HEK293T (cell line): ENCODE results near the gene FOXO3.
"Not testable (repeated sequence)": the region's sequence is repeated elsewhere in the genome, so short reads cannot be mapped to it uniquely, and the experiment has no call there.

Source experiments
- CTCF ChIA-PET: fragments of 350-600 bp; formaldehyde crosslinking; extraction: SDS; loops from one replicate; lab custom pipeline; 2021; ENCODE audit warnings: antibody characterized with exemption, inconsistent platforms; lab: Yijun Ruan, JAX
- POLR2A ChIA-PET: fragments of 350-600 bp; formaldehyde crosslinking; extraction: SDS; loops from one replicate; lab custom pipeline; 2020; ENCODE audit warnings: antibody characterized with exemption, inconsistent platforms; lab: Yijun Ruan, JAX
- DNase-seq: peaks from one replicate; pipeline ENCODE4 v3.0.0; 2012; ENCODE audit warnings: mixed read lengths; ENCODE audit errors: extremely low spot score
- ARNT ChIP-seq: fragments of 450-650 bp; IDR thresholded peaks from 2 replicates; pipeline ENCODE4 v1.6.1; 2017; ENCODE audit warnings: mild to moderate bottlenecking
- BHLHE40 ChIP-seq: fragments of 450-650 bp; IDR thresholded peaks from 2 replicates; pipeline ENCODE4 v1.6.1; 2016; ENCODE audit warnings: mild to moderate bottlenecking, moderate library complexity, borderline replicate concordance
- CTBP1 ChIP-seq: fragments of 450-650 bp; IDR thresholded peaks from 2 replicates; pipeline ENCODE4 v1.6.1; 2016; ENCODE audit warnings: borderline replicate concordance
- ELF4 ChIP-seq: fragments of 450-650 bp; IDR thresholded peaks from 2 replicates; pipeline ENCODE4 v1.6.1; 2017; ENCODE audit warnings: antibody characterized with exemption
- FOXA1 ChIP-seq: fragments of 450-650 bp; IDR thresholded peaks from 2 replicates; pipeline ENCODE4 v1.6.1; 2016; ENCODE audit warnings: mild to moderate bottlenecking
- FOXK2 ChIP-seq: fragments of 450-650 bp; IDR thresholded peaks from 2 replicates; pipeline ENCODE4 v1.6.1; 2016; ENCODE audit warnings: mild to moderate bottlenecking
- FOXM1 ChIP-seq: fragments of 450-650 bp; IDR thresholded peaks from 2 replicates; pipeline ENCODE4 v1.6.1; 2017; ENCODE audit warnings: mild to moderate bottlenecking, borderline replicate concordance
- HDGF ChIP-seq: fragments of 450-650 bp; IDR thresholded peaks from 2 replicates; pipeline ENCODE4 v1.6.1; 2017; ENCODE audit warnings: antibody characterized with exemption, borderline replicate concordance
- L3MBTL2 ChIP-seq: fragments of 450-650 bp; conservative IDR thresholded peaks from 2 replicates; pipeline ENCODE4 v1.6.1; 2016; ENCODE audit warnings: mild to moderate bottlenecking
- LEF1 ChIP-seq: fragments of 450-650 bp; IDR thresholded peaks from 2 replicates; pipeline ENCODE4 v1.6.1; 2017; ENCODE audit warnings: mild to moderate bottlenecking, borderline replicate concordance
- NFRKB ChIP-seq: fragments of 450-650 bp; IDR thresholded peaks from 2 replicates; pipeline ENCODE4 v1.6.1; 2016; ENCODE audit warnings: mild to moderate bottlenecking, moderate library complexity
- SP1 ChIP-seq: fragments of 450-650 bp; IDR thresholded peaks from 2 replicates; pipeline ENCODE4 v1.6.1; 2017
- SUZ12 ChIP-seq: fragments of 450-650 bp; IDR thresholded peaks from 2 replicates; pipeline ENCODE4 v1.6.1; 2016; ENCODE audit warnings: mild to moderate bottlenecking
- TARDBP ChIP-seq: fragments of 450-650 bp; IDR thresholded peaks from 2 replicates; pipeline ENCODE4 v1.6.1; 2016
- ZNF384 ChIP-seq: fragments of 450-650 bp; IDR thresholded peaks from 2 replicates; pipeline ENCODE4 v1.6.1; 2016
- TF ChIP-seq, protein P1 (sequence below): fragments of 450-650 bp; IDR thresholded peaks from 2 replicates; pipeline ENCODE4 v1.6.1; 2016

FOXO3 gene

DNA sequence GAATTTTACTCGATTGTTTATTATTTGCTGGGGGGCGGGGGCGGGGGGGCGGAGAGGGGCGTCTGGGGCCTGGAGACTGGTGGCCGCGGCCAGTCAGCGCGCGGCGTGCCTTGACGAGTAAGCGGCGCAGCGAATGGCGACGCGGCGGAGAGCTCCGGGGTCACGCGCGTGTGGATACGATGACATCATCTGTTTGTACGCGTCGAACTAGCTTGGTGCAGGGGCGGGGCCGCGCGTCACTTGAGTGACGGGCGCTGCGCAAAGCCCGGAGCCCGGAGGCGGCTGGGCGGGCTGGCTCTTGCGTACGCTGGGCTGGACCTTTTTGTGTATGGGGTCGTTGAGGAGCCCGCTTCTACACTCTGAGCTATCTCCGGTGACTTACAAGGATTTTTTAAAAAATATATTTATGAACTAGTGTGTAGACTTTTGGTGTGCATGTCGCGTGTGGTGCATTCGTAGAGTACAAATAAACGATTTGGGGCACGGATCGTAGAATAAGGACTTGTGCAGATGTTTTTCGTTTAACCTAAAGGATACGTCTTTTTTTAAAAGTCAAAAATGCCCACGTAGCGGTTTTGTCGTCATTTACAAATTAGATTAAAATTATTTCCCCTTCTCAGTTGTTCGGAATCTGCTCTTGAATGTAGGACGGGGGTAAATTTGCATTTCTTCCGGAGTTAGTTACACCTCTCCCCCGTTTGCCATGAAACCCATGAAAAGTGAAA is 2.2 kb upstream of the FOXO3 start:
- DNase-seq = peak; percentile 83
- CTCF ChIA-PET = interaction anchor here (0.7 to 0.8 kb wide), 2 partner anchors 113 to 278 kb away, joined by 3 to 4 read pairs; no protein-coding TSS in a partner anchor
- TF ChIP-seq CTBP1 (peak; percentile 50; the same call in 1 of the 2 replicates), L3MBTL2 (peak; percentile 8; the same call in 1 of the 2 replicates), BHLHE40 (no peak), SP1 (no peak)
- TF ChIP-seq, protein P1, sequence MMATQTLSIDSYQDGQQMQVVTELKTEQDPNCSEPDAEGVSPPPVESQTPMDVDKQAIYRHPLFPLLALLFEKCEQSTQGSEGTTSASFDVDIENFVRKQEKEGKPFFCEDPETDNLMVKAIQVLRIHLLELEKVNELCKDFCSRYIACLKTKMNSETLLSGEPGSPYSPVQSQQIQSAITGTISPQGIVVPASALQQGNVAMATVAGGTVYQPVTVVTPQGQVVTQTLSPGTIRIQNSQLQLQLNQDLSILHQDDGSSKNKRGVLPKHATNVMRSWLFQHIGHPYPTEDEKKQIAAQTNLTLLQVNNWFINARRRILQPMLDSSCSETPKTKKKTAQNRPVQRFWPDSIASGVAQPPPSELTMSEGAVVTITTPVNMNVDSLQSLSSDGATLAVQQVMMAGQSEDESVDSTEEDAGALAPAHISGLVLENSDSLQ = peak; percentile 99
- POLR2A ChIA-PET = interaction anchor here (0.6 to 2.2 kb wide), 25 partner anchors 8 to 536 kb away, joined by 3 to 11 read pairs (median 3); partner anchors contain the start of genes ARMC2 and SESN1

DNA sequence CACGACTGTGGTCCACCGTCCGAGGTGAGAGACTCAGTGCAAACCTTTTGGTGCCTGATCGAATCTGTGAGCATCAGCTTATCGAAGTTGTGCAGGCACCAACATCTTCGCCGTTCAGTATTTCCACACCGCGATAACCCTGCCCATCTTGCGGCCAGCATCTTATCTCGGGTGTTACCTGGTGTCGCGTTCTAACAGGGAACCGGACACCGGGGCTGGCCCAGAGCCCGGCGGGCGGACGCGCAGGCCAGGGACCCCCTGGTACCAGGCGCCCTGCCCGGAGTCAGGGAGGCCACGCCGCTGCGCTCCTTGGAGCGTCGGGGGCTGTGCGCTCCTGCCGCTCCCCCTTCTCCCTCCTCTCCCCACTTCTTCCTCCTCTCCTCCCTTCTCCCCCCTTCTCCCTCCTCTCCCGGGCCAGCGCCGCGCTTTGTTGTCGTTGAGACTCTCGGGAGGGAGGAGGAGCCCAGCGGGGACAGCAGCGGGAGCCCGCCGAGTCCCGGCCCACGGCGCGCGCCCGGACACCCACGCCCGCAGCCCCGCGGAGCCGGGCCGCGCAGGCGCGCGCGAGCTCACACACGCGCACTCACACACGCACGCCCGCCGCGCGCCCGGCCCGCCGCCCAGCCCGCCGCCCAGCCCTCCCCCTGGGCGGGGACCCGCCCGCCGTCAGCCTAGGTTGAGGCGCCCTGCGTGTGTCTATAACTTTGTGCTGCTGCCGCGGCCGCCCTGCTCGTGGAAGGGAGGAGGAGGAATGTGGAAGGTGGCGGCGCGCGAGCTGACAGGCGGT is 1.4 kb upstream of the FOXO3 start:
- ChIA-PET CTCF (interaction anchor here (0.6 to 1.4 kb wide), 4 partner anchors 113 to 1287 kb away, joined by 3 to 8 read pairs (median 4); partner anchors contain the start of gene ARMC2), POLR2A (interaction anchor here (0.8 to 3.0 kb wide), 19 partner anchors 8 to 535 kb away, joined by 3 to 11 read pairs (median 4); partner anchors contain the start of gene SESN1)
- TF ChIP-seq ZNF384 = no peak
- no peak for TF ChIP-seq FOXA1
- peak; percentile 47 for DNase-seq

GRCh38 chr6:108559884-108560462 is 744 bp upstream of the FOXO3 start:
- TF ChIP-seq FOXA1 = no peak
- TF ChIP-seq SP1 = no peak
- no peak for TF ChIP-seq ELF4
- no peak for TF ChIP-seq SUZ12
- TF ChIP-seq L3MBTL2 = peak; percentile 77
- TF ChIP-seq CTBP1 = peak; percentile 55; the same call in 1 of the 2 replicates
- TF ChIP-seq BHLHE40 = no peak
- no peak for TF ChIP-seq NFRKB
- TF ChIP-seq FOXM1 = peak; percentile 9; the same call in 1 of the 2 replicates
- TF ChIP-seq ZNF384 = no peak
- peak; percentile 64; the same call in 1 of the 2 replicates for TF ChIP-seq TARDBP
- TF ChIP-seq HDGF = no peak
- no peak for TF ChIP-seq LEF1
- TF ChIP-seq, protein P1 = peak; percentile 95
- TF ChIP-seq ARNT = no peak
- TF ChIP-seq FOXK2 = no peak
- ChIA-PET POLR2A (interaction anchor here (0.9 to 3.0 kb wide), 15 partner anchors 10 to 535 kb away, joined by 3 to 11 read pairs (median 4); partner anchors contain the start of genes CEP57L1 and SESN1), CTCF (interaction anchor here (0.6 to 1.4 kb wide), 2 partner anchors 288 to 1288 kb away, joined by 3 to 8 read pairs; partner anchors contain the start of gene ARMC2)
- peak; percentile 60 for DNase-seq

DNA sequence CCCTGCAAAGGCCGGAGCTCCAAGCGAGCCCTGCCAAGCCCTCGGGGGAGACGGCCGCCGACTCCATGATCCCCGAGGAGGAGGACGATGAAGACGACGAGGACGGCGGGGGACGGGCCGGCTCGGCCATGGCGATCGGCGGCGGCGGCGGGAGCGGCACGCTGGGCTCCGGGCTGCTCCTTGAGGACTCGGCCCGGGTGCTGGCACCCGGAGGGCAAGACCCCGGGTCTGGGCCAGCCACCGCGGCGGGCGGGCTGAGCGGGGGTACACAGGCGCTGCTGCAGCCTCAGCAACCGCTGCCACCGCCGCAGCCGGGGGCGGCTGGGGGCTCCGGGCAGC is 561 bp downstream of the FOXO3 start:
- POLR2A ChIA-PET = interaction anchor here (1.3 to 3.0 kb wide), 2 partner anchors 107 to 186 kb away, joined by 3 to 11 read pairs; no protein-coding TSS in a partner anchor
- DNase-seq, CTCF ChIA-PET: not testable (repeated sequence)

DNA sequence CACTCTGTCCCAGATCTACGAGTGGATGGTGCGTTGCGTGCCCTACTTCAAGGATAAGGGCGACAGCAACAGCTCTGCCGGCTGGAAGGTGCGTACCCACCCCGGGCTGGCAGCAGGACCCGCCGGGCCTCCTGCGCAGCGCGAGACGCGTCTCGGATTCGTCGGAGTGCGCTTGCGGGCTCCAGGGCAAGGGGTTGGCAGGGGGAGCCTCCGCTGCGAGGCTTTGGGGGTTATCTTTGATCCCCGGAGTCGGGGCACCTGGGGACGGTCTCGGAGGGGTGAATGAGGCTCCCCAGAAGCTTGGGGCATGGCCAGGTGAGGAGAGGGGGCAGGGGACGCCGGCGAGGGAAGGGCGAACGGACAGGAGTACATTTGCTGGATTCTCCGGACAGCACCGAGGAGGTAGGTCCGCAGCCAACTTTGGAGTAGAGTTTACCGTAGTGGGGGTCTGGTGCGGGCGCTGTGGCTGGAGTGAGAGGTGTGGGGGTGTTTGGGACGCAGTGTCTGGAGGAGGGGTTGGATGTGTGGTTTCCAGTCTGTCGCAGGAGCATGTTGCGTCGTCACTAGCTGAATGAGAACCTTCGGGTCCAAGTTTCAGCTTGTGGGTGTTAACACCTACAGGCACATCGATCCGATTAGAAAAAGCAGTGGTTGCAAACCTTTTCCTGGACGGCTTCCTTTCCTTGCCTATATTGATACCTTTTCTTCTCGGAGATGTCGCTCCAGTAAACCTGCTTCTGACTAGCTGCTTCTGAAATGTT is 1.2 kb downstream of the FOXO3 start:
- TF ChIP-seq SUZ12 (no peak), ZNF384 (no peak), LEF1 (no peak), ELF4 (no peak), FOXM1 (no peak), BHLHE40 (no peak), TARDBP (no peak), NFRKB (no peak), CTBP1 (no peak), ARNT (no peak), HDGF (no peak), FOXA1 (no peak), SP1 (no peak), L3MBTL2 (no peak), FOXK2 (no peak)
- TF ChIP-seq, protein P1 = no peak
- no peak for DNase-seq
- ChIA-PET POLR2A (interaction anchor here (0.6 to 3.0 kb wide), 12 partner anchors 9 to 822 kb away, joined by 3 to 11 read pairs (median 3); no protein-coding TSS in a partner anchor), CTCF (interaction anchor here (0.5 to 0.7 kb wide), 5 partner anchors 8 to 605 kb away, joined by 3 to 4 read pairs (median 3); no protein-coding TSS in a partner anchor)
